ENCODE measurements around the gene FKBP7. TPM values are rescaled to one million over a fixed set of nuclear protein-coding genes. Genes with fewer than 3 reads are reported as not detected.
A peak's percentile ranks its signal among the peaks of the same experiment; 100 is the strongest.
"Not testable (repeated sequence)": the region's sequence is repeated elsewhere in the genome, so short reads cannot be mapped to it uniquely, and the experiment has no call there.

Gene FKBP7
- total RNA-seq, 1 donor from 2014 or later, result 8.8 TPM

GRCh38 chr2:178498137-178498536, 19.7 kb upstream of the FKBP7 start:
- DNase-seq (no peak), ATAC-seq (peak; percentile 56)
- intact Hi-C loops (cut with micrococcal nuclease), result no loop called here

GRCh38 chr2:178496049-178496448, 17.6 kb upstream of the FKBP7 start:
- DNase-seq (no peak), ATAC-seq (no peak)
- intact Hi-C loops (cut with micrococcal nuclease), result no loop called here

- DNase-seq (no peak), ATAC-seq (no peak)
- intact Hi-C loops (cut with micrococcal nuclease), result no loop called here
Observed at GRCh38 chr2:178491612-178492011, 13.2 kb upstream of the FKBP7 start.

GRCh38 chr2:178485356-178485755, 7.0 kb upstream of the FKBP7 start:
- intact Hi-C loops (cut with micrococcal nuclease), result no loop called here
- ATAC-seq, result no peak
- no peak for DNase-seq

GRCh38 chr2:178484245-178485041, 6.0 kb upstream of the FKBP7 start:
- intact Hi-C loops (cut with micrococcal nuclease), result no loop called here
- DNase-seq (no peak), ATAC-seq (peak; percentile 4)

GRCh38 chr2:178482437-178482836, 4.0 kb upstream of the FKBP7 start:
- DNase-seq (no peak), ATAC-seq (no peak)
- intact Hi-C loops (cut with micrococcal nuclease), result no loop called here

GRCh38 chr2:178480227-178481181, 2.1 kb upstream of the FKBP7 start, which contains the start of gene PLEKHA3:
Gene PLEKHA3, plus strand, starts transcription at chr2:178480457. Its CDS starts 413 bp downstream, at chr2:178480870.
- intact Hi-C loops (cut with micrococcal nuclease), result no loop called here
- ATAC-seq (peak; percentile 90), DNase-seq (peak; percentile 99)

- intact Hi-C loops (cut with micrococcal nuclease), result no loop called here
- ATAC-seq (no peak), DNase-seq (peak; percentile 29)
Observed at GRCh38 chr2:178479758-178480226, 1.4 kb upstream of the FKBP7 start.

GRCh38 chr2:178479275-178479616, 846 bp upstream of the FKBP7 start:
- intact Hi-C loops (cut with micrococcal nuclease), result no loop called here
- DNase-seq, result no peak
- no peak for ATAC-seq

- ATAC-seq (no peak), DNase-seq (no peak)
- intact Hi-C loops (cut with micrococcal nuclease), result no loop called here
Observed at GRCh38 chr2:178478130-178478438, 316 bp downstream of the FKBP7 start.

- ATAC-seq, result no peak
- intact Hi-C loops (cut with micrococcal nuclease), result no loop called here
- no peak for DNase-seq
Observed at GRCh38 chr2:178477443-178478129, 814 bp downstream of the FKBP7 start.

GRCh38 chr2:178476477-178476876, 1.9 kb downstream of the FKBP7 start:
- ATAC-seq (no peak), DNase-seq (no peak)
- intact Hi-C loops (cut with micrococcal nuclease), result no loop called here

GRCh38 chr2:178474560-178474959, 3.8 kb downstream of the FKBP7 start:
- ATAC-seq (no peak), DNase-seq (no peak)

GRCh38 chr2:178473931-178474330, 4.5 kb downstream of the FKBP7 start:
- no peak for DNase-seq
- no peak for ATAC-seq
- intact Hi-C loops (cut with micrococcal nuclease), result no loop called here

More at GRCh38 chr2:178474560-178474959, 3.8 kb downstream of the FKBP7 start:
- intact Hi-C loops (cut with micrococcal nuclease), result no loop called here

GRCh38 chr2:178473373-178473772, 5.0 kb downstream of the FKBP7 start:
- intact Hi-C loops (cut with micrococcal nuclease), result no loop called here
- ATAC-seq, result no peak
- no peak for DNase-seq

- DNase-seq; ATAC-seq; intact Hi-C loops (cut with micrococcal nuclease): not testable (repeated sequence)
Observed at GRCh38 chr2:178471313-178471712, 7.1 kb downstream of the FKBP7 start.

- intact Hi-C loops (cut with micrococcal nuclease), result no loop called here
- ATAC-seq (no peak), DNase-seq (no peak)
Observed at GRCh38 chr2:178469219-178469849, 9.1 kb downstream of the FKBP7 start.

- DNase-seq, result no peak
- no peak for ATAC-seq
- intact Hi-C loops (cut with micrococcal nuclease), result no loop called here
Observed at GRCh38 chr2:178457390-178457886, 21.0 kb downstream of the FKBP7 start.

- no peak for ATAC-seq
- intact Hi-C loops (cut with micrococcal nuclease), result no loop called here
- no peak for DNase-seq
Observed at GRCh38 chr2:178455947-178456346, 22.5 kb downstream of the FKBP7 start.
